Lung (tissue), 12 donors: Measurements from ENCODE around the gene SNED1. TPM values are rescaled to one million over a fixed set of nuclear protein-coding genes. Genes with fewer than 3 reads are reported as not detected.

ENCODE experiments used
- ATAC-seq: fragments of 200-7000 bp; cut with Tn5 transposase; one replicate; pipeline ENCODE4 v1.9.1; 2020; ENCODE audit warnings: moderate number of reproducible peaks; ENCODE audit not compliant: insufficient read depth, low FRiP score
- DNase-seq, 3 donors: peaks; one replicate each; pipeline ENCODE4 v3.0.0-alpha.2; 2013 to 2017
- H3K27ac ChIP-seq, 2 donors: one replicate each; pipeline ENCODE4 v1.5.1; 2013; ENCODE audit warnings: mild to moderate bottlenecking in 2 of 2, moderate library complexity in 2 of 2, control low read depth in 1 of 2, inconsistent platforms in 1 of 2, low read depth in 1 of 2, low read length in 1 of 2
- H3K27me3 ChIP-seq, 3 donors: one replicate each; pipeline ENCODE4 v1.5.1; 2013; ENCODE audit warnings: low read length in 2 of 3; ENCODE audit not compliant: control insufficient read depth in 3 of 3, insufficient read depth in 3 of 3
- H3K36me3 ChIP-seq, 4 donors: one replicate each; pipeline ENCODE4 v1.5.1; 2013; ENCODE audit warnings: low read length in 4 of 4, mild to moderate bottlenecking in 1 of 4, moderate library complexity in 1 of 4; ENCODE audit not compliant: control insufficient read depth in 4 of 4, insufficient read depth in 4 of 4
- H3K4me1 ChIP-seq, 5 donors: one replicate each; pipeline ENCODE4 v1.5.1; 2013; ENCODE audit warnings: low read length in 5 of 5, mild to moderate bottlenecking in 2 of 5, moderate library complexity in 1 of 5; ENCODE audit not compliant: control insufficient read depth in 5 of 5, insufficient read depth in 5 of 5
- H3K4me3 ChIP-seq: one replicate; pipeline ENCODE4 v1.5.1; 2013; ENCODE audit warnings: mild to moderate bottlenecking, control low read depth, moderate library complexity
- H3K9ac ChIP-seq, 2 donors: one replicate each; pipeline ENCODE4 v1.5.1; 2013; ENCODE audit warnings: low read length in 2 of 2, control low read depth in 1 of 2; ENCODE audit not compliant: insufficient read depth in 1 of 2
- H3K9me3 ChIP-seq, 4 donors: one replicate each; pipeline ENCODE4 v1.5.1; 2013; ENCODE audit warnings: low read length in 3 of 4, mild to moderate bottlenecking in 1 of 4, moderate library complexity in 1 of 4; ENCODE audit not compliant: control insufficient read depth in 4 of 4, insufficient read depth in 3 of 4
- WGBS, 2 donors: extraction: QIAGEN DNeasy Blood & Tissue Kit; methylation state at CpG; one replicate each; pipeline ENCODE4 v1.1.7; 2013; 5-methylcytosine and 5-hydroxymethylcytosine counted together
- polyA plus RNA-seq, 2 donors: library from polyadenylated mRNA; stranded (reverse); fragments of 200-250 nt; gene quantifications; one replicate each; pipeline ENCODE4 v1.2.1, GENCODE V29; 2013
- total RNA-seq, 2 donors: library from RNA; depleted of rRNA in 1 of 2; stranded (reverse); fragments of >200 nt in 1 of 2; gene quantifications; one replicate each; pipeline ENCODE4 v1.2.1, GENCODE V29; 2014 to 2021
- TF ChIP-seq, protein P1 (sequence below): IDR thresholded peaks from 2 replicates; pipeline ENCODE4 v1.5.1; 2012; ENCODE audit warnings: mild to moderate bottlenecking; ENCODE audit errors: control extremely low read depth, extremely low read depth
- donor health status: control.
- donor health status: control.
- donor health status: Bipolar disorder and iron deficiency.
- donor health status: healthy.
- donor health status: DM: yes; HTN: yes; CAD: no.

SNED1 gene
- total and polyA plus RNA-seq, 4 donors, result 5.9 to 74.6 (median 34.7) TPM

DNA sequence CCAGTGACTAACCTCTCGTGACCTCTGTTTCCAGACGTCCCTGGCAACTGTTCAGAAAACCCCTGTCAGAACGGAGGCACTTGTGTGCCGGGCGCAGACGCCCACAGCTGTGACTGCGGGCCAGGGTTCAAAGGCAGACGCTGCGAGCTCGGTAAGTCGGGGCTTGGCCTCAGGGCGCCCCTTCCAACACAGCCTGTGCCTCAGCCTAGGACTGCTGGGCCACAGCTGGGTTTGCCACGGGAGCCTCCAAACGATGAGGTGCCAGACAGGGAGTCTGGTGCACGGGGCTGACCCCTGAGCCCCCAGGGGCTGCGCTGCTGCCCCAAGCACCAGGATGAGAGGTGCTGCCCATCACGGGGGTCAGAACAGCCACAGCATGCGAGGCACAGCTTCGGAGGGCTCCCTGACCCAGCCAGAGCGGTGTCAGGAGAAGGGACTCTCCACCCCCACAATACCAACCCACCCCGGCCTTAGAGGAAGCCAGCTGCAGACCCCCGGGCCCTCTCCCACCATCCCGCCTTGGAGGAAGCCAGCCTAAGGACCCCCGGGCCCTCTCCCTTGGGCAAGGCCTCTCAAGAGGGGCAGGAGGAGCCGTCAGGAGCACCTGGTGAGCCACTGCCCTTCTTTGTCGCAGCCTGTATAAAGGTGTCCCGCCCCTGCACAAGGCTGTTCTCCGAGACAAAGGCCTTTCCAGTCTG lies 83.4 kb downstream of the SNED1 start:
- peak; percentile 10 for ATAC-seq
- no peak overlapping the region for H3K9ac ChIP-seq
- no peaks in the 10 kb centered on the region for H3K27me3 ChIP-seq
- WGBS, 2 donors, result 68 to 82% methylated on average over 28 of the region's 28 CpGs
- H3K4me1 ChIP-seq, result peaks cover 0 to 12% (median 0%) of the 10 kb centered on the region in 5 donors
- H3K4me3 ChIP-seq, result no peak overlapping the region
- peaks cover 5 to 14% (median 8%) of the 10 kb centered on the region in 4 donors for H3K36me3 ChIP-seq
- TF ChIP-seq, protein P1, sequence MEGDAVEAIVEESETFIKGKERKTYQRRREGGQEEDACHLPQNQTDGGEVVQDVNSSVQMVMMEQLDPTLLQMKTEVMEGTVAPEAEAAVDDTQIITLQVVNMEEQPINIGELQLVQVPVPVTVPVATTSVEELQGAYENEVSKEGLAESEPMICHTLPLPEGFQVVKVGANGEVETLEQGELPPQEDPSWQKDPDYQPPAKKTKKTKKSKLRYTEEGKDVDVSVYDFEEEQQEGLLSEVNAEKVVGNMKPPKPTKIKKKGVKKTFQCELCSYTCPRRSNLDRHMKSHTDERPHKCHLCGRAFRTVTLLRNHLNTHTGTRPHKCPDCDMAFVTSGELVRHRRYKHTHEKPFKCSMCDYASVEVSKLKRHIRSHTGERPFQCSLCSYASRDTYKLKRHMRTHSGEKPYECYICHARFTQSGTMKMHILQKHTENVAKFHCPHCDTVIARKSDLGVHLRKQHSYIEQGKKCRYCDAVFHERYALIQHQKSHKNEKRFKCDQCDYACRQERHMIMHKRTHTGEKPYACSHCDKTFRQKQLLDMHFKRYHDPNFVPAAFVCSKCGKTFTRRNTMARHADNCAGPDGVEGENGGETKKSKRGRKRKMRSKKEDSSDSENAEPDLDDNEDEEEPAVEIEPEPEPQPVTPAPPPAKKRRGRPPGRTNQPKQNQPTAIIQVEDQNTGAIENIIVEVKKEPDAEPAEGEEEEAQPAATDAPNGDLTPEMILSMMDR, result no peak
- H3K27ac ChIP-seq, result peak overlapping the region in 1 of 2 donors; percentile 41
- H3K9me3 ChIP-seq, result no peaks in the 10 kb centered on the region
- DNase-seq, result no peak

DNA sequence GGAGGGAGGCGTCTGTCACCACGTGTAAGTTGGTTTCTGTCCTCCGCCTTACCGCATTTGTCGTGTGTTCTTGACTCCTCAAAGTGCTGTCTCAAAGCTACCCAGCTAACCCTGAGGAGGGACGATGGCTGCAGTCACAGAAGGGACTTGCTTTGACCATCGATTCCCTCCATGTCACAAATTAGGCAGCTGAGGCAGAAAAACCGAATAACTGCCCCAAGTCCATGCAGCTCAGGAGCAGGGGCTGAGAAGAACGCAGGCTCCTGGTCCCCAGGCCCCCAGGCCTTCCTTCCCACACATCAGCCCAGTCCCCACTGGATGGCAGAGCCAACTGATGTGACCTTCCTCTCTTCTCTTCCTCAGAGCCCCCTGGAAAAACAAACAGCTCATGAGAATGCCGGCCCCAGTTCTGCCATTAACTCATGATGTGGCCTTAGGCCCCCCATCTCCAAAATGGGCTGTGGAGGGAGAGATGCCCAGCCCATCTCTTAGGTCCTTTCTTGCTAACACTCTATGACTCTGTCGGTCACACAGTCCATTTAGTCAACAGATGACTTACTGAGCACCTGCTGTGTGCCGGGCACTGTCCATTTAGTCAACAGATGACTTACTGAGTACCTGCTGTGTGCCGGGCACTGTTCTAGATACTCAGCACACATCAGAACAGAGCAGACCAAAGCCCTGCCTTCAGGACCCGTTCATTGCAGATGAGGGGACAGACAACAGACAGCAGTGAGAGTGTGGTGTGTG lies 84.1 kb downstream of the SNED1 start:
- H3K9ac ChIP-seq, result no peak overlapping the region
- H3K9me3 ChIP-seq, result no peaks in the 10 kb centered on the region
- TF ChIP-seq, protein P1, result no peak
- no peak for DNase-seq
- H3K27me3 ChIP-seq, result no peaks in the 10 kb centered on the region
- peaks cover 8 to 21% (median 12%) of the 10 kb centered on the region in 4 donors for H3K36me3 ChIP-seq
- H3K4me3 ChIP-seq, result no peak overlapping the region
- no peak overlapping the region for H3K27ac ChIP-seq
- peaks cover 0 to 12% (median 0%) of the 10 kb centered on the region in 5 donors for H3K4me1 ChIP-seq
- 84 to 88% methylated on average over 14 of the region's 14 CpGs for WGBS, 2 donors
- no peak for ATAC-seq

DNA sequence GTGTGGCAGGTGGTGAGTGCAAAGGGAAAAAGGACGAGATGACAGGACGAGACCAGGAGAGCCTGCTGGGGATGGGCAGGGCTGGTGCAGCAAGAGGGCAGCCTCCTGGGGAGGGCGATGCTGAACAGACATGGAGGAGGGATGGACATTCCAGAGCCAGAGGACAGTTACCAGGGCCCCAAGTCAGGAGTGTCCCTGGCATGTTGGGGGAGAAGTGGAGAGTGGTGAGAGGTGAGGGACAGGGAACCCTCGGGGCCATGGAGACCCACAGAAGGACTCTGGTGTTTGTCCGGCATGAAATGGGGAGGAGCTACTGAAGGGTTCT lies 84.6 kb downstream of the SNED1 start:
- peaks cover 13 to 27% (median 16%) of the 10 kb centered on the region in 4 donors for H3K36me3 ChIP-seq
- no peak for ATAC-seq
- no peaks in the 10 kb centered on the region for H3K27me3 ChIP-seq
- no peak overlapping the region for H3K9ac ChIP-seq
- no peak for DNase-seq
- H3K4me1 ChIP-seq, result peaks cover 0 to 12% (median 0%) of the 10 kb centered on the region in 5 donors
- H3K27ac ChIP-seq, result peak overlapping the region in 1 of 2 donors; percentile 4
- WGBS, 2 donors, result 85 to 89% methylated on average over 5 of the region's 5 CpGs
- H3K4me3 ChIP-seq, result no peak overlapping the region
- no peaks in the 10 kb centered on the region for H3K9me3 ChIP-seq
- TF ChIP-seq, protein P1, result no peak
